GM23338 (cell line): ENCODE results near the gene RAP1B. TPM values are rescaled to one million over a fixed set of nuclear protein-coding genes. Genes with fewer than 3 reads are reported as not detected.

Experiments
- ATAC-seq: fragments of 200-7000 bp; cut with Tn5 transposase; 3 replicates; pipeline ENCODE4 v1.9.1; 2020
- DNase-seq: peaks from one replicate; pipeline ENCODE4 v3.0.0-alpha.2; 2015; ENCODE audit warnings: low spot score
- H2AFZ ChIP-seq: fragments of 200-600 bp; sonication (generic); 2 replicates; pipeline ENCODE4 v1.8.0; 2016; ENCODE audit warnings: antibody characterized with exemption, mild to moderate bottlenecking, moderate library complexity
- H3F3A ChIP-seq: fragments of 200-600 bp; sonication (generic); replicated peaks from 2 replicates; pipeline ENCODE4 v1.8.0; 2017; ENCODE audit warnings: antibody characterized with exemption, mixed run types, low read depth
- H3K27ac ChIP-seq: fragments of 200-600 bp; sonication (generic); 2 replicates; pipeline ENCODE4 v1.6.1; 2016; ENCODE audit warnings: low read depth
- H3K27me3 ChIP-seq: fragments of 200-600 bp; sonication (generic); 2 replicates; pipeline ENCODE4 v1.8.0; 2016; ENCODE audit warnings: mild to moderate bottlenecking, mixed run types, moderate library complexity; ENCODE audit not compliant: insufficient read depth
- H3K36me3 ChIP-seq: fragments of 200-600 bp; sonication (generic); 2 replicates; pipeline ENCODE4 v1.8.0; 2016; ENCODE audit warnings: mild to moderate bottlenecking; ENCODE audit not compliant: insufficient read depth
- H3K4me1 ChIP-seq: fragments of 200-600 bp; sonication (generic); 2 replicates; pipeline ENCODE4 v1.8.0; 2016; ENCODE audit warnings: mild to moderate bottlenecking, moderate library complexity; ENCODE audit not compliant: insufficient read depth
- H3K4me2 ChIP-seq: fragments of 200-600 bp; sonication (generic); 2 replicates; pipeline ENCODE4 v1.7.1; 2017; ENCODE audit warnings: mixed run types
- H3K4me3 ChIP-seq: fragments of 200-600 bp; sonication (generic); 2 replicates; pipeline ENCODE4 v1.6.1; 2016; ENCODE audit warnings: mixed run types
- H3K79me2 ChIP-seq: fragments of 200-600 bp; sonication (generic); replicated peaks from 2 replicates; pipeline ENCODE4 v1.8.0; 2017; ENCODE audit warnings: mild to moderate bottlenecking; ENCODE audit not compliant: insufficient read depth
- H3K9me2 ChIP-seq: fragments of 200-600 bp; sonication (generic); 2 replicates; pipeline ENCODE4 v1.8.0; 2017; ENCODE audit not compliant: insufficient read depth
- H4K20me1 ChIP-seq: fragments of 200-600 bp; sonication (generic); replicated peaks from 2 replicates; pipeline ENCODE4 v1.8.0; 2017; ENCODE audit warnings: mild to moderate bottlenecking; ENCODE audit not compliant: insufficient read depth
- H3K27ac Mint-ChIP-seq: 2 replicates; pipeline ENCODE4 v1.8.0; 2020; ENCODE audit warnings: inconsistent platforms, mild to moderate bottlenecking, moderate library complexity, mixed read lengths
- H3K27me3 Mint-ChIP-seq: 3 replicates; pipeline ENCODE4 v1.8.0; 2022; ENCODE audit warnings: low read depth, mild to moderate bottlenecking, moderate library complexity, mixed read lengths, inconsistent platforms; ENCODE audit not compliant: insufficient read depth, poor library complexity
- H3K36me3 Mint-ChIP-seq: 3 replicates; pipeline ENCODE4 v1.8.0; 2021; ENCODE audit warnings: low read depth, mild to moderate bottlenecking, inconsistent platforms, moderate library complexity, mixed read lengths
- H3K4me1 Mint-ChIP-seq: 3 replicates; pipeline ENCODE4 v1.8.0; 2020; ENCODE audit warnings: mild to moderate bottlenecking, inconsistent platforms, mixed read lengths
- H3K4me3 Mint-ChIP-seq: 3 replicates; pipeline ENCODE4 v1.8.0; 2021; ENCODE audit warnings: moderate library complexity, mild to moderate bottlenecking, inconsistent platforms, mixed read lengths
- H3K9me3 Mint-ChIP-seq: 3 replicates; pipeline ENCODE4 v1.8.0; 2020; ENCODE audit warnings: moderate library complexity, mild to moderate bottlenecking, inconsistent platforms, mixed read lengths
- CREB1 ChIP-seq: fragments of 250-450 bp; sonication (Bioruptor Pico); IDR thresholded peaks from 2 replicates; pipeline ENCODE4 v1.5.0; 2020; ENCODE audit warnings: low read depth, mild to moderate bottlenecking, moderate library complexity
- EZH2phosphoT487 ChIP-seq: fragments of 200-600 bp; sonication (generic); IDR thresholded peaks from one replicate; pipeline ENCODE4 v1.8.1; 2018; ENCODE audit warnings: antibody characterized with exemption; ENCODE audit not compliant: unreplicated experiment
- JUNB ChIP-seq: IDR thresholded peaks from one replicate; pipeline ENCODE4 v1.6.1; 2016; ENCODE audit warnings: antibody characterized with exemption; ENCODE audit not compliant: unreplicated experiment
- ZNF114 ChIP-seq: fragments of 250-450 bp; sonication (Bioruptor Pico); IDR thresholded peaks from 2 replicates; pipeline ENCODE4 v1.5.0; 2020; ENCODE audit warnings: mild to moderate bottlenecking, moderate library complexity
- polyA plus RNA-seq: library from polyadenylated mRNA; unstranded; fragments of >200 nt; fragmentation: Nextera tagmentation; extraction: Ambion mirVana; gene quantifications from 2 replicates; pipeline ENCODE4 v1.2.1, GENCODE V29; 2016
- total RNA-seq: library from RNA; depleted of rRNA; stranded (reverse); fragments of >200 nt; shearing (Covaris generic); gene quantifications from 2 replicates; pipeline ENCODE4 v1.2.3, GENCODE V29; 2014
- TF ChIP-seq, protein P1 (sequence below): fragments of 250-450 bp; sonication (Bioruptor Pico); IDR thresholded peaks from 2 replicates; pipeline ENCODE4 v1.5.0; 2020; ENCODE audit warnings: mild to moderate bottlenecking, moderate library complexity
- TF ChIP-seq, protein P2 (sequence below): IDR thresholded peaks from 2 replicates; pipeline ENCODE4 v1.6.1; 2016; ENCODE audit warnings: antibody characterized with exemption
- TF ChIP-seq, protein P3 (sequence below), 2 experiments: fragments of 200-600 bp in 1 of 2; sonication (generic) in 1 of 2; conservative IDR thresholded peaks; 2 replicates each; pipeline versions ENCODE4 v1.5.1 to v1.6.1; 2016 to 2017; ENCODE audit warnings: antibody characterized with exemption in 2 of 2, low read depth in 2 of 2, mild to moderate bottlenecking in 2 of 2, moderate library complexity in 1 of 2

Gene RAP1B
- total and polyA plus RNA-seq, 2 experiments from 2014 or later, result 90.6 to 128 TPM

DNA sequence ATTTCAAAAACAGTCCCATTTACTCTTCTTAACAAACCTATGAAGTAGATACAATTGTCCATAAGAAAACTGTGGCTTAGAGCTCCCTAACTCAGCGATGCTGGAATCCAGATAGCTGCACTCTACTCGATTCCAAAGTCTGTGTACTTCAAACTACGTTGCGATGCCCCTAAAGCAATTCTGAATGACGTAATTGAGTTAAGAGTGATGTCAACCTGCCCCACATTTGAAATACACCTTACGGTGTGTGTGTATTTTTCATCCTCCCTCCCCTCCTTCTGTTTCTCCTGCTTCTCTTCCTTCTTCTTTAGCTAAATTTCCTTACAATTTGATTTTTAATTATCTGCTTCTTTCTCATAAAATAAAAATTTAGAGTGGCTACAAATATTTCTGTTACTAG is 31.9 kb upstream of the RAP1B start (continued):
- TF ChIP-seq, protein P1, sequence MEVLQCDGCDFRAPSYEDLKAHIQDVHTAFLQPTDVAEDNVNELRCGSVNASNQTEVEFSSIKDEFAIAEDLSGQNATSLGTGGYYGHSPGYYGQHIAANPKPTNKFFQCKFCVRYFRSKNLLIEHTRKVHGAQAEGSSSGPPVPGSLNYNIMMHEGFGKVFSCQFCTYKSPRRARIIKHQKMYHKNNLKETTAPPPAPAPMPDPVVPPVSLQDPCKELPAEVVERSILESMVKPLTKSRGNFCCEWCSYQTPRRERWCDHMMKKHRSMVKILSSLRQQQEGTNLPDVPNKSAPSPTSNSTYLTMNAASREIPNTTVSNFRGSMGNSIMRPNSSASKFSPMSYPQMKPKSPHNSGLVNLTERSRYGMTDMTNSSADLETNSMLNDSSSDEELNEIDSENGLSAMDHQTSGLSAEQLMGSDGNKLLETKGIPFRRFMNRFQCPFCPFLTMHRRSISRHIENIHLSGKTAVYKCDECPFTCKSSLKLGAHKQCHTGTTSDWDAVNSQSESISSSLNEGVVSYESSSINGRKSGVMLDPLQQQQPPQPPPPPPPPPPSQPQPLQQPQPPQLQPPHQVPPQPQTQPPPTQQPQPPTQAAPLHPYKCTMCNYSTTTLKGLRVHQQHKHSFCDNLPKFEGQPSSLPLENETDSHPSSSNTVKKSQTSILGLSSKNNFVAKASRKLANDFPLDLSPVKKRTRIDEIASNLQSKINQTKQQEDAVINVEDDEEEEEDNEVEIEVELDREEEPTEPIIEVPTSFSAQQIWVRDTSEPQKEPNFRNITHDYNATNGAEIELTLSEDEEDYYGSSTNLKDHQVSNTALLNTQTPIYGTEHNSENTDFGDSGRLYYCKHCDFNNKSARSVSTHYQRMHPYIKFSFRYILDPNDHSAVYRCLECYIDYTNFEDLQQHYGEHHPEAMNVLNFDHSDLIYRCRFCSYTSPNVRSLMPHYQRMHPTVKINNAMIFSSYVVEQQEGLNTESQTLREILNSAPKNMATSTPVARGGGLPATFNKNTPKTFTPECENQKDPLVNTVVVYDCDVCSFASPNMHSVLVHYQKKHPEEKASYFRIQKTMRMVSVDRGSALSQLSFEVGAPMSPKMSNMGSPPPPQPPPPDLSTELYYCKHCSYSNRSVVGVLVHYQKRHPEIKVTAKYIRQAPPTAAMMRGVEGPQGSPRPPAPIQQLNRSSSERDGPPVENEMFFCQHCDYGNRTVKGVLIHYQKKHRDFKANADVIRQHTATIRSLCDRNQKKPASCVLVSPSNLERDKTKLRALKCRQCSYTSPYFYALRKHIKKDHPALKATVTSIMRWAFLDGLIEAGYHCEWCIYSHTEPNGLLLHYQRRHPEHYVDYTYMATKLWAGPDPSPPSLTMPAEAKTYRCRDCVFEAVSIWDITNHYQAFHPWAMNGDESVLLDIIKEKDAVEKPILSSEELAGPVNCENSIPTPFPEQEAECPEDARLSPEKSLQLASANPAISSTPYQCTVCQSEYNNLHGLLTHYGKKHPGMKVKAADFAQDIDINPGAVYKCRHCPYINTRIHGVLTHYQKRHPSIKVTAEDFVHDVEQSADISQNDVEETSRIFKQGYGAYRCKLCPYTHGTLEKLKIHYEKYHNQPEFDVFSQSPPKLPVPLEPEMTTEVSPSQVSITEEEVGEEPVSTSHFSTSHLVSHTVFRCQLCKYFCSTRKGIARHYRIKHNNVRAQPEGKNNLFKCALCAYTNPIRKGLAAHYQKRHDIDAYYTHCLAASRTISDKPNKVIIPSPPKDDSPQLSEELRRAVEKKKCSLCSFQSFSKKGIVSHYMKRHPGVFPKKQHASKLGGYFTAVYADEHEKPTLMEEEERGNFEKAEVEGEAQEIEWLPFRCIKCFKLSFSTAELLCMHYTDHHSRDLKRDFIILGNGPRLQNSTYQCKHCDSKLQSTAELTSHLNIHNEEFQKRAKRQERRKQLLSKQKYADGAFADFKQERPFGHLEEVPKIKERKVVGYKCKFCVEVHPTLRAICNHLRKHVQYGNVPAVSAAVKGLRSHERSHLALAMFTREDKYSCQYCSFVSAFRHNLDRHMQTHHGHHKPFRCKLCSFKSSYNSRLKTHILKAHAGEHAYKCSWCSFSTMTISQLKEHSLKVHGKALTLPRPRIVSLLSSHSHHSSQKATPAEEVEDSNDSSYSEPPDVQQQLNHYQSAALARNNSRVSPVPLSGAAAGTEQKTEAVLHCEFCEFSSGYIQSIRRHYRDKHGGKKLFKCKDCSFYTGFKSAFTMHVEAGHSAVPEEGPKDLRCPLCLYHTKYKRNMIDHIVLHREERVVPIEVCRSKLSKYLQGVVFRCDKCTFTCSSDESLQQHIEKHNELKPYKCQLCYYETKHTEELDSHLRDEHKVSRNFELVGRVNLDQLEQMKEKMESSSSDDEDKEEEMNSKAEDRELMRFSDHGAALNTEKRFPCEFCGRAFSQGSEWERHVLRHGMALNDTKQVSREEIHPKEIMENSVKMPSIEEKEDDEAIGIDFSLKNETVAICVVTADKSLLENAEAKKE (CRISPR knock-in tag), result no peak
- TF ChIP-seq JUNB, result no peak
- TF ChIP-seq CREB1 (CRISPR knock-in tag), result no peak
- no peak for TF ChIP-seq EZH2phosphoT487
- no peak for TF ChIP-seq ZNF114 (CRISPR knock-in tag)

DNA sequence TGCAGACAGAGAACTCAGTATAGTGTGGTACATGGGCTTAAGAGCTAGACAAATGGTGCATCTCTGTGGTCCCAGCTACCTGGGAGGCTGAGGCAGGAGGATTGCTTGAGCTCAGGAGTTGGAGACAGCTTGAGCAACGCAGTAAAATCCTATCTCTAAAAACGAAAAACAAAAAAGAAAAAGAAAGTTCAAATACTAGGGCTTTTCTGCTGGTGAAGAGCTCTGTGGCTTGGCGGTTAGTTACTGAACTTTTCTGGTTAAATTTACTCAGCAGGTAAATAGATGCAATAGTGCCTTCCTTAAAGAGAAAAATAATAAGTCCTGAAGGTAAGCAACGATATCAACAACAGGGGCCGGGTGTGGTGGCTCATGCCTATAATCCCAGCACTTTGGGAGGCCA is 31.4 kb upstream of the RAP1B start:
- no peaks in the 10 kb centered on the region for H3K79me2 ChIP-seq
- H3K27ac ChIP-seq, result no peak overlapping the region
- H3K9me2 ChIP-seq, result no peaks in the 10 kb centered on the region
- Mint-ChIP-seq H3K27me3 (no peaks in the 10 kb centered on the region), H3K36me3 (no peaks in the 10 kb centered on the region), H3K4me1 (no peaks in the 10 kb centered on the region), H3K9me3 (no peaks in the 10 kb centered on the region), H3K27ac (no peak overlapping the region), H3K4me3 (no peak overlapping the region)
- no peak overlapping the region for H3K4me2 ChIP-seq
- H2AFZ ChIP-seq, result 0 out of 2 replicates have a peak overlapping the region, but pooled peaks have one; percentile 28
- no peaks in the 10 kb centered on the region for H3K36me3 ChIP-seq
- DNase-seq, result no peak
- ATAC-seq, result no peak
- no peak overlapping the region for H3K4me3 ChIP-seq
- no peaks in the 10 kb centered on the region for H3K4me1 ChIP-seq
- H4K20me1 ChIP-seq, result no peaks in the 10 kb centered on the region; the same call in 1 of the 2 replicates
- H3F3A ChIP-seq, result no peaks in the 10 kb centered on the region
- H3K27me3 ChIP-seq, result no peaks in the 10 kb centered on the region
- TF ChIP-seq, protein P2, sequence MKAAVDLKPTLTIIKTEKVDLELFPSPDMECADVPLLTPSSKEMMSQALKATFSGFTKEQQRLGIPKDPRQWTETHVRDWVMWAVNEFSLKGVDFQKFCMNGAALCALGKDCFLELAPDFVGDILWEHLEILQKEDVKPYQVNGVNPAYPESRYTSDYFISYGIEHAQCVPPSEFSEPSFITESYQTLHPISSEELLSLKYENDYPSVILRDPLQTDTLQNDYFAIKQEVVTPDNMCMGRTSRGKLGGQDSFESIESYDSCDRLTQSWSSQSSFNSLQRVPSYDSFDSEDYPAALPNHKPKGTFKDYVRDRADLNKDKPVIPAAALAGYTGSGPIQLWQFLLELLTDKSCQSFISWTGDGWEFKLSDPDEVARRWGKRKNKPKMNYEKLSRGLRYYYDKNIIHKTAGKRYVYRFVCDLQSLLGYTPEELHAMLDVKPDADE, result no peak
- TF ChIP-seq, protein P1 (CRISPR knock-in tag), result no peak
- TF ChIP-seq, protein P3, sequence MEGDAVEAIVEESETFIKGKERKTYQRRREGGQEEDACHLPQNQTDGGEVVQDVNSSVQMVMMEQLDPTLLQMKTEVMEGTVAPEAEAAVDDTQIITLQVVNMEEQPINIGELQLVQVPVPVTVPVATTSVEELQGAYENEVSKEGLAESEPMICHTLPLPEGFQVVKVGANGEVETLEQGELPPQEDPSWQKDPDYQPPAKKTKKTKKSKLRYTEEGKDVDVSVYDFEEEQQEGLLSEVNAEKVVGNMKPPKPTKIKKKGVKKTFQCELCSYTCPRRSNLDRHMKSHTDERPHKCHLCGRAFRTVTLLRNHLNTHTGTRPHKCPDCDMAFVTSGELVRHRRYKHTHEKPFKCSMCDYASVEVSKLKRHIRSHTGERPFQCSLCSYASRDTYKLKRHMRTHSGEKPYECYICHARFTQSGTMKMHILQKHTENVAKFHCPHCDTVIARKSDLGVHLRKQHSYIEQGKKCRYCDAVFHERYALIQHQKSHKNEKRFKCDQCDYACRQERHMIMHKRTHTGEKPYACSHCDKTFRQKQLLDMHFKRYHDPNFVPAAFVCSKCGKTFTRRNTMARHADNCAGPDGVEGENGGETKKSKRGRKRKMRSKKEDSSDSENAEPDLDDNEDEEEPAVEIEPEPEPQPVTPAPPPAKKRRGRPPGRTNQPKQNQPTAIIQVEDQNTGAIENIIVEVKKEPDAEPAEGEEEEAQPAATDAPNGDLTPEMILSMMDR (conservative IDR thresholded peaks at IDR 0.05; ENCODE audit: low read depth in 2 of 2), result no peak
